Prostate gland (tissue), 2 donors: ENCODE data around the gene TNNI3K.

ENCODE experiments used
- POLR2A ChIP-seq: fragments of 450-650 bp; IDR thresholded peaks from one replicate; pipeline ENCODE4 v1.6.1; 2016; ENCODE audit warnings: antibody characterized with exemption, mild to moderate bottlenecking
- TF ChIP-seq, protein P1 (sequence below), 4 experiments: fragments of 200-600 bp in 2 of 4; fragments of 450-650 bp in 2 of 4; sonication (generic) in 2 of 4; IDR thresholded peaks; 1 replicate in 3 of 4; 2 replicates in 1 of 4; pipeline ENCODE4 v1.5.1; 2016 to 2019; ENCODE audit warnings: antibody characterized with exemption in 4 of 4, mild to moderate bottlenecking in 2 of 4, moderate library complexity in 2 of 4

DNA sequence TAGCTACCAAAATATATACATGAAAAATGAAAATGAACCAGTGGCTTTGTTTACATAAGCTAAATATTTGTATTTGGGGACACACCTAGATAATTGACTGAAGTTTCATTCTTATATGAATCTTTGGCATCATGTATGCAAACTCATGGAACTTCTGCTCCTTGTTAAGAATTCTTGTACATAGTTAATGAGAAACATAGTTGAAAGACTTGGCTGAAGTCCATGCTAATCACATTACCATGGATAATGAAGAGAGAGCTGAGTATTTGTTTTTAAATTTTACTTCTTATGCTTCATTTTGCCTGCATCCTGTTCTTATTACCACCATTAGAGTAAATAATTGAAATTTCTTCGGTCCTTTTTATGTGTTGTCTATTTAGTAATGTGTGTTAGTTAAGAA is 168.4 kb downstream of the TNNI3K start:
- TF ChIP-seq POLR2A, result no peak
- TF ChIP-seq, protein P1, sequence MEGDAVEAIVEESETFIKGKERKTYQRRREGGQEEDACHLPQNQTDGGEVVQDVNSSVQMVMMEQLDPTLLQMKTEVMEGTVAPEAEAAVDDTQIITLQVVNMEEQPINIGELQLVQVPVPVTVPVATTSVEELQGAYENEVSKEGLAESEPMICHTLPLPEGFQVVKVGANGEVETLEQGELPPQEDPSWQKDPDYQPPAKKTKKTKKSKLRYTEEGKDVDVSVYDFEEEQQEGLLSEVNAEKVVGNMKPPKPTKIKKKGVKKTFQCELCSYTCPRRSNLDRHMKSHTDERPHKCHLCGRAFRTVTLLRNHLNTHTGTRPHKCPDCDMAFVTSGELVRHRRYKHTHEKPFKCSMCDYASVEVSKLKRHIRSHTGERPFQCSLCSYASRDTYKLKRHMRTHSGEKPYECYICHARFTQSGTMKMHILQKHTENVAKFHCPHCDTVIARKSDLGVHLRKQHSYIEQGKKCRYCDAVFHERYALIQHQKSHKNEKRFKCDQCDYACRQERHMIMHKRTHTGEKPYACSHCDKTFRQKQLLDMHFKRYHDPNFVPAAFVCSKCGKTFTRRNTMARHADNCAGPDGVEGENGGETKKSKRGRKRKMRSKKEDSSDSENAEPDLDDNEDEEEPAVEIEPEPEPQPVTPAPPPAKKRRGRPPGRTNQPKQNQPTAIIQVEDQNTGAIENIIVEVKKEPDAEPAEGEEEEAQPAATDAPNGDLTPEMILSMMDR (IDR thresholded peaks at IDR 0.05), result no peak
